Ishikawa (cell line): ENCODE measurements around the gene ADAMTS7.

Source experiments
- CEBPB ChIP-seq: IDR thresholded peaks from 2 replicates; pipeline ENCODE4 v1.6.1; 2012
- CREB1 ChIP-seq: IDR thresholded peaks from 2 replicates; pipeline ENCODE4 v1.6.1; 2012; ENCODE audit warnings: low read depth
- EGR1 ChIP-seq: IDR thresholded peaks from 2 replicates; pipeline ENCODE4 v1.6.1; 2012
- EP300 ChIP-seq: IDR thresholded peaks from 2 replicates; pipeline ENCODE4 v1.6.1; 2012; ENCODE audit warnings: borderline replicate concordance
- FOXM1 ChIP-seq: IDR thresholded peaks from 2 replicates; pipeline ENCODE4 v1.6.1; 2012; ENCODE audit warnings: low read depth, borderline replicate concordance
- NFIC ChIP-seq: IDR thresholded peaks from 2 replicates; pipeline ENCODE4 v1.6.1; 2012
- RAD21 ChIP-seq: IDR thresholded peaks from 2 replicates; pipeline ENCODE4 v1.6.1; 2012; ENCODE audit warnings: low read depth
- TAF1 ChIP-seq: IDR thresholded peaks from 2 replicates; pipeline ENCODE4 v1.6.1; 2012; ENCODE audit warnings: low read depth, mild to moderate bottlenecking
- TCF12 ChIP-seq: IDR thresholded peaks from 2 replicates; pipeline ENCODE4 v1.6.1; 2012; ENCODE audit warnings: low read depth
- TEAD4 ChIP-seq: IDR thresholded peaks from 2 replicates; pipeline ENCODE4 v1.6.1; 2012
- YY1 ChIP-seq: IDR thresholded peaks from 2 replicates; pipeline ENCODE4 v1.6.1; 2012; ENCODE audit warnings: low read depth
- TF ChIP-seq, protein P1 (sequence below): IDR thresholded peaks from 2 replicates; pipeline ENCODE4 v1.6.1; 2012
- TF ChIP-seq, protein P2 (sequence below): IDR thresholded peaks from 2 replicates; pipeline ENCODE4 v1.6.1; 2012; ENCODE audit warnings: low read depth, mild to moderate bottlenecking
- TF ChIP-seq, protein P3 (sequence below): IDR thresholded peaks from 2 replicates; pipeline ENCODE4 v1.6.1; 2012

DNA sequence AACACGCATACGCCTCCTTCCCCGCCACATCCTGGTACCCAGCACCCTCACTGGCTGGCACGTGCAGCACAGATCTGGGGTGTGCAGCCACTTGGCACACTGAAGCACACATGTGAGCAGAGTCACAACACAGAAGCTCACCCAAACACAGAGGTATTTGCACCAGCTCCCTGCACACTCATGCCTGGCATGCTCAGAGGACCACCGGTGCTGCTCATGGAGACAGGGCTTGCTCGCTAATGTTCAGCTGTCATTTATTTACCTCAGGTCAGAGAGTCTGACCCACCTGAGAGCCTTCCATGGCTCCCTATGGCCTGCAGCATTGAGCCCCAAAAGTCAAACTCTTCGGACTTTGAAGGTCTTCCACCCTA is 70.4 kb downstream of the ADAMTS7 start:
- TF ChIP-seq EP300 (no peak), NFIC (no peak), YY1 (no peak), FOXM1 (no peak), TAF1 (no peak), TEAD4 (no peak), RAD21 (no peak), TCF12 (no peak), CEBPB (no peak), CREB1 (no peak), EGR1 (no peak)
- TF ChIP-seq, protein P1, sequence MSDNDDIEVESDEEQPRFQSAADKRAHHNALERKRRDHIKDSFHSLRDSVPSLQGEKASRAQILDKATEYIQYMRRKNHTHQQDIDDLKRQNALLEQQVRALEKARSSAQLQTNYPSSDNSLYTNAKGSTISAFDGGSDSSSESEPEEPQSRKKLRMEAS = no peak
- TF ChIP-seq, protein P2, sequence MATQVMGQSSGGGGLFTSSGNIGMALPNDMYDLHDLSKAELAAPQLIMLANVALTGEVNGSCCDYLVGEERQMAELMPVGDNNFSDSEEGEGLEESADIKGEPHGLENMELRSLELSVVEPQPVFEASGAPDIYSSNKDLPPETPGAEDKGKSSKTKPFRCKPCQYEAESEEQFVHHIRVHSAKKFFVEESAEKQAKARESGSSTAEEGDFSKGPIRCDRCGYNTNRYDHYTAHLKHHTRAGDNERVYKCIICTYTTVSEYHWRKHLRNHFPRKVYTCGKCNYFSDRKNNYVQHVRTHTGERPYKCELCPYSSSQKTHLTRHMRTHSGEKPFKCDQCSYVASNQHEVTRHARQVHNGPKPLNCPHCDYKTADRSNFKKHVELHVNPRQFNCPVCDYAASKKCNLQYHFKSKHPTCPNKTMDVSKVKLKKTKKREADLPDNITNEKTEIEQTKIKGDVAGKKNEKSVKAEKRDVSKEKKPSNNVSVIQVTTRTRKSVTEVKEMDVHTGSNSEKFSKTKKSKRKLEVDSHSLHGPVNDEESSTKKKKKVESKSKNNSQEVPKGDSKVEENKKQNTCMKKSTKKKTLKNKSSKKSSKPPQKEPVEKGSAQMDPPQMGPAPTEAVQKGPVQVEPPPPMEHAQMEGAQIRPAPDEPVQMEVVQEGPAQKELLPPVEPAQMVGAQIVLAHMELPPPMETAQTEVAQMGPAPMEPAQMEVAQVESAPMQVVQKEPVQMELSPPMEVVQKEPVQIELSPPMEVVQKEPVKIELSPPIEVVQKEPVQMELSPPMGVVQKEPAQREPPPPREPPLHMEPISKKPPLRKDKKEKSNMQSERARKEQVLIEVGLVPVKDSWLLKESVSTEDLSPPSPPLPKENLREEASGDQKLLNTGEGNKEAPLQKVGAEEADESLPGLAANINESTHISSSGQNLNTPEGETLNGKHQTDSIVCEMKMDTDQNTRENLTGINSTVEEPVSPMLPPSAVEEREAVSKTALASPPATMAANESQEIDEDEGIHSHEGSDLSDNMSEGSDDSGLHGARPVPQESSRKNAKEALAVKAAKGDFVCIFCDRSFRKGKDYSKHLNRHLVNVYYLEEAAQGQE = no peak
- TF ChIP-seq, protein P3, sequence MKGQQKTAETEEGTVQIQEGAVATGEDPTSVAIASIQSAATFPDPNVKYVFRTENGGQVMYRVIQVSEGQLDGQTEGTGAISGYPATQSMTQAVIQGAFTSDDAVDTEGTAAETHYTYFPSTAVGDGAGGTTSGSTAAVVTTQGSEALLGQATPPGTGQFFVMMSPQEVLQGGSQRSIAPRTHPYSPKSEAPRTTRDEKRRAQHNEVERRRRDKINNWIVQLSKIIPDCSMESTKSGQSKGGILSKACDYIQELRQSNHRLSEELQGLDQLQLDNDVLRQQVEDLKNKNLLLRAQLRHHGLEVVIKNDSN = no peak
